Astrocyte (in vitro differentiated cells and primary cell): ENCODE results near the gene PRKCI. TPM values are rescaled to one million over a fixed set of nuclear protein-coding genes. Genes with fewer than 3 reads are reported as not detected.

Experiments used
- DNase-seq: peaks from one replicate; pipeline ENCODE4 v3.0.0-alpha.2; 2010; ENCODE audit warnings: low read depth
- FAIRE-seq: peaks from 2 replicates; lab custom pipeline; 2011; peaks lifted over from hg19 to GRCh38; lab: Jason Lieb, UNC
- H2AFZ ChIP-seq: 2 replicates; pipeline ENCODE4 v1.6.0; 2012; ENCODE audit warnings: low read depth, low read length, inconsistent platforms
- H3K27ac ChIP-seq: 2 replicates; pipeline ENCODE4 v1.5.1; 2011; ENCODE audit warnings: low read depth, low read length, inconsistent platforms
- H3K27me3 ChIP-seq: 2 replicates; pipeline ENCODE4 v1.6.0; 2011; ENCODE audit warnings: low read length, inconsistent platforms; ENCODE audit not compliant: insufficient read depth
- H3K36me3 ChIP-seq: 2 replicates; pipeline ENCODE4 v1.5.1; 2011; ENCODE audit warnings: low read length, inconsistent platforms; ENCODE audit not compliant: insufficient read depth
- H3K4me1 ChIP-seq: 2 replicates; pipeline ENCODE4 v1.5.1; 2011; ENCODE audit warnings: low read length, inconsistent platforms; ENCODE audit not compliant: insufficient read depth
- H3K4me2 ChIP-seq: 2 replicates; pipeline ENCODE4 v1.6.0; 2012; ENCODE audit warnings: low read length, inconsistent platforms
- H3K4me3 ChIP-seq: 2 replicates; pipeline ENCODE4 v1.5.1; 2011; ENCODE audit warnings: low read depth, mild to moderate bottlenecking, low read length, inconsistent platforms; ENCODE audit not compliant: insufficient read depth
- H3K79me2 ChIP-seq: 2 replicates; pipeline ENCODE4 v1.6.0; 2012; ENCODE audit warnings: mild to moderate bottlenecking, low read length, inconsistent platforms; ENCODE audit not compliant: insufficient read depth
- H3K9ac ChIP-seq: 2 replicates; pipeline ENCODE4 v1.6.0; 2012; ENCODE audit warnings: mild to moderate bottlenecking, low read length, inconsistent platforms
- H3K9me3 ChIP-seq: 2 replicates; pipeline ENCODE4 v1.5.1; 2012; ENCODE audit warnings: low read depth, mild to moderate bottlenecking, low read length, inconsistent platforms; ENCODE audit not compliant: insufficient read depth
- H4K20me1 ChIP-seq: 2 replicates; pipeline ENCODE4 v1.6.0; 2012; ENCODE audit warnings: low read length, inconsistent platforms; ENCODE audit not compliant: insufficient read depth
- H3K27ac Mint-ChIP-seq: one replicate; pipeline ENCODE4 v1.8.0; 2021; ENCODE audit warnings: mild to moderate bottlenecking, mixed read lengths; ENCODE audit not compliant: unreplicated experiment
- H3K27me3 Mint-ChIP-seq: one replicate; pipeline ENCODE4 v1.8.0; 2021; ENCODE audit warnings: low read depth, mixed read lengths; ENCODE audit not compliant: unreplicated experiment
- H3K36me3 Mint-ChIP-seq: one replicate; pipeline ENCODE4 v1.8.0; 2021; ENCODE audit warnings: low read depth, mixed read lengths; ENCODE audit not compliant: unreplicated experiment
- H3K4me1 Mint-ChIP-seq: one replicate; pipeline ENCODE4 v1.8.0; 2021; ENCODE audit warnings: low read depth, mixed read lengths; ENCODE audit not compliant: unreplicated experiment
- H3K4me3 Mint-ChIP-seq: one replicate; pipeline ENCODE4 v1.8.0; 2021; ENCODE audit warnings: mild to moderate bottlenecking, moderate library complexity, mixed read lengths; ENCODE audit not compliant: unreplicated experiment
- H3K9me3 Mint-ChIP-seq: one replicate; pipeline ENCODE4 v1.8.0; 2021; ENCODE audit warnings: mild to moderate bottlenecking, mixed read lengths; ENCODE audit not compliant: unreplicated experiment
- CTCF ChIP-seq: IDR thresholded peaks from 2 replicates; pipeline ENCODE4 v1.5.1; 2011; ENCODE audit warnings: low read depth, mild to moderate bottlenecking, inconsistent platforms, low read length, moderate library complexity; ENCODE audit not compliant: insufficient read depth
- EZH2 ChIP-seq: IDR thresholded peaks from 2 replicates; pipeline ENCODE4 v1.6.1; 2012; ENCODE audit warnings: mild to moderate bottlenecking, low read length, inconsistent platforms; ENCODE audit not compliant: insufficient read depth
- total RNA-seq: library from RNA; stranded (reverse); gene quantifications from 2 replicates; pipeline ENCODE4 v1.2.1, GENCODE V29; 2021

Gene PRKCI
- total RNA-seq, 1 donor from 2014 or later = 65.2 TPM

GRCh38 chr3:170354760-170355159 lies 132.5 kb downstream of the PRKCI start:
- H3K9me3 Mint-ChIP-seq = no peaks in the 10 kb centered on the region
- peaks cover 22% of the 10 kb centered on the region for H3K4me1 Mint-ChIP-seq
- H4K20me1 ChIP-seq = peaks cover 15% of the 10 kb centered on the region
- peaks cover 8% of the 10 kb centered on the region for H3K4me1 ChIP-seq
- no peaks in the 10 kb centered on the region for H3K36me3 Mint-ChIP-seq
- no peak overlapping the region for H3K27ac ChIP-seq
- peaks cover 4% of the 10 kb centered on the region for H3K27me3 Mint-ChIP-seq
- no peak overlapping the region for H3K9ac ChIP-seq
- no peak for TF ChIP-seq EZH2
- no peak for TF ChIP-seq CTCF
- H2AFZ ChIP-seq = no peak overlapping the region
- H3K9me3 ChIP-seq = no peaks in the 10 kb centered on the region
- peaks cover 3% of the 10 kb centered on the region for H3K36me3 ChIP-seq
- no peaks in the 10 kb centered on the region for H3K27me3 ChIP-seq
- peak overlapping the region; percentile 7 for H3K27ac Mint-ChIP-seq
- peaks cover 21% of the 10 kb centered on the region for H3K79me2 ChIP-seq
- no peak for DNase-seq
- no peak for FAIRE-seq
- no peak overlapping the region for H3K4me2 ChIP-seq
- no peak overlapping the region for H3K4me3 ChIP-seq
- H3K4me3 Mint-ChIP-seq = no peak overlapping the region

Other genes with a start within 250 kb of the PRKCI start
- gene GPR160, start 184.4 kb upstream of the PRKCI start, total RNA-seq = 0.79 and 1.4 TPM in 2 replicates
- gene PHC3, start 40.7 kb upstream of the PRKCI start, total RNA-seq = 37.7 and 40.8 TPM in 2 replicates
- 152 and 156 TPM in 2 replicates for gene SKIL, start 135.3 kb downstream of the PRKCI start, total RNA-seq
- 0.22 and 0.70 TPM in 2 replicates for gene CLDN11, start 196.4 kb downstream of the PRKCI start, total RNA-seq